GM18519 (cell line): ENCODE measurements around the gene SRPK3.

Source experiments
- ATAC-seq: cut with Tn5 transposase; IDR thresholded peaks from one replicate; pipeline ENCODE4 v1.9.1; 2021; ENCODE audit warnings: mild to moderate bottlenecking, moderate library complexity; ENCODE audit not compliant: unreplicated experiment, low FRiP score

Gene SRPK3

GRCh38 chrX:153769865-153770600 is 10.8 kb upstream of the SRPK3 start:
- ATAC-seq = no peak

GRCh38 chrX:153770601-153771414 is 10.0 kb upstream of the SRPK3 start:
- no peak for ATAC-seq

- ATAC-seq = no peak
Measured at GRCh38 chrX:153771415-153772315, 9.2 kb upstream of the SRPK3 start.

- no peak for ATAC-seq
Measured at GRCh38 chrX:153772316-153773217, 8.3 kb upstream of the SRPK3 start.

- no peak for ATAC-seq
Measured at GRCh38 chrX:153773218-153773611, 7.6 kb upstream of the SRPK3 start.

- no peak for ATAC-seq
Measured at GRCh38 chrX:153773741-153774575, 6.9 kb upstream of the SRPK3 start.

- ATAC-seq = no peak
Measured at GRCh38 chrX:153774576-153775292, 6.1 kb upstream of the SRPK3 start.

- ATAC-seq = no peak
Measured at GRCh38 chrX:153775293-153776119, 5.3 kb upstream of the SRPK3 start.

GRCh38 chrX:153776120-153776599 is 4.7 kb upstream of the SRPK3 start:
- no peak for ATAC-seq

GRCh38 chrX:153776611-153777045 is 4.2 kb upstream of the SRPK3 start:
- ATAC-seq = no peak

GRCh38 chrX:153777261-153778090 is 3.4 kb upstream of the SRPK3 start:
- ATAC-seq = no peak

GRCh38 chrX:153778181-153778580 is 2.7 kb upstream of the SRPK3 start:
- ATAC-seq = no peak

- ATAC-seq = no peak
Measured at GRCh38 chrX:153778684-153779101, 2.1 kb upstream of the SRPK3 start.

- no peak for ATAC-seq
Measured at GRCh38 chrX:153779891-153780677, 757 bp upstream of the SRPK3 start.

- ATAC-seq = no peak
Measured at GRCh38 chrX:153781428-153782047, 697 bp downstream of the SRPK3 start.
